CD4-positive, alpha-beta T cell treated with Interferon gamma for 1 hour (primary cell): Measurements from ENCODE around the gene CADM2.
"Not testable (repeated sequence)": the region's sequence is repeated elsewhere in the genome, so short reads cannot be mapped to it uniquely, and the experiment has no call there.

ENCODE experiments used
- DNase-seq: peaks from one replicate; pipeline ENCODE4 v3.0.0-alpha.2; 2020

Gene CADM2

GRCh38 chr3:85708325-85708724 lies 749.5 kb downstream of the CADM2 start:
- DNase-seq: not testable (repeated sequence)

- DNase-seq: no peak
These were observed 750.6 kb downstream of the CADM2 start for GRCh38 chr3:85709346-85709892.

- no peak for DNase-seq
These were observed 751.7 kb downstream of the CADM2 start for GRCh38 chr3:85710490-85710889.

- DNase-seq: no peak
These were observed 762.8 kb downstream of the CADM2 start for GRCh38 chr3:85721409-85722145.

- no peak for DNase-seq
These were observed 767.0 kb downstream of the CADM2 start for GRCh38 chr3:85725809-85726208.

GRCh38 chr3:85726241-85726640 lies 767.5 kb downstream of the CADM2 start:
- DNase-seq: no peak

GRCh38 chr3:85737846-85738245 lies 779.1 kb downstream of the CADM2 start:
- no peak for DNase-seq

- DNase-seq: no peak
These were observed 781.8 kb downstream of the CADM2 start for GRCh38 chr3:85740561-85740960.

- no peak for DNase-seq
These were observed 799.7 kb downstream of the CADM2 start for GRCh38 chr3:85758442-85758841.

- no peak for DNase-seq
These were observed 801.6 kb downstream of the CADM2 start for GRCh38 chr3:85760342-85760741.

- no peak for DNase-seq
These were observed 822.0 kb downstream of the CADM2 start for GRCh38 chr3:85780806-85781205.

- DNase-seq: no peak
These were observed 823.0 kb downstream of the CADM2 start for GRCh38 chr3:85781806-85782205.

- DNase-seq: no peak
These were observed 824.5 kb downstream of the CADM2 start for GRCh38 chr3:85783291-85783690.

GRCh38 chr3:85785766-85786165 lies 827.0 kb downstream of the CADM2 start:
- DNase-seq: no peak

- no peak for DNase-seq
These were observed 831.7 kb downstream of the CADM2 start for GRCh38 chr3:85790445-85791030.

GRCh38 chr3:85796140-85796539 lies 837.4 kb downstream of the CADM2 start:
- DNase-seq: no peak

- DNase-seq: no peak
These were observed 841.9 kb downstream of the CADM2 start for GRCh38 chr3:85800676-85801075.

GRCh38 chr3:85801955-85802354 lies 843.2 kb downstream of the CADM2 start:
- no peak for DNase-seq

- DNase-seq: no peak
These were observed 850.0 kb downstream of the CADM2 start for GRCh38 chr3:85808755-85809154.

GRCh38 chr3:85821130-85821756 lies 862.5 kb downstream of the CADM2 start:
- DNase-seq: no peak

- no peak for DNase-seq
These were observed 877.2 kb downstream of the CADM2 start for GRCh38 chr3:85835857-85836440.

GRCh38 chr3:85837402-85837801 lies 878.6 kb downstream of the CADM2 start:
- DNase-seq: no peak

GRCh38 chr3:85838921-85839320 lies 880.1 kb downstream of the CADM2 start:
- DNase-seq: no peak

GRCh38 chr3:85842081-85842480 lies 883.3 kb downstream of the CADM2 start:
- DNase-seq: no peak
